D721Med (cell line): ENCODE results near the gene TARBP2.

Experiments
- DNase-seq: peaks from one replicate; pipeline ENCODE4 v3.0.0; 2011; ENCODE audit warnings: low spot score; ENCODE audit not compliant: insufficient read length
- FAIRE-seq: peaks from 2 replicates; lab custom pipeline; 2011; peaks lifted over from hg19 to GRCh38; lab: Jason Lieb, UNC
- TF ChIP-seq, protein P1 (sequence below): IDR thresholded peaks from 2 replicates; pipeline ENCODE4 v1.5.1; 2012; ENCODE audit warnings: mild to moderate bottlenecking, control low read depth; ENCODE audit not compliant: insufficient read depth; ENCODE audit errors: missing control alignments

TARBP2 gene, protein sequence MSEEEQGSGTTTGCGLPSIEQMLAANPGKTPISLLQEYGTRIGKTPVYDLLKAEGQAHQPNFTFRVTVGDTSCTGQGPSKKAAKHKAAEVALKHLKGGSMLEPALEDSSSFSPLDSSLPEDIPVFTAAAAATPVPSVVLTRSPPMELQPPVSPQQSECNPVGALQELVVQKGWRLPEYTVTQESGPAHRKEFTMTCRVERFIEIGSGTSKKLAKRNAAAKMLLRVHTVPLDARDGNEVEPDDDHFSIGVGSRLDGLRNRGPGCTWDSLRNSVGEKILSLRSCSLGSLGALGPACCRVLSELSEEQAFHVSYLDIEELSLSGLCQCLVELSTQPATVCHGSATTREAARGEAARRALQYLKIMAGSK

GRCh38 chr12:53500776-53501614 lies at the start of gene TARBP2:
TARBP2 (plus strand) TSS chr12:53501283; CDS start chr12:53501409, 126 bp downstream.
- FAIRE-seq (no peak), DNase-seq (peak; percentile 87)
- TF ChIP-seq, protein P1, sequence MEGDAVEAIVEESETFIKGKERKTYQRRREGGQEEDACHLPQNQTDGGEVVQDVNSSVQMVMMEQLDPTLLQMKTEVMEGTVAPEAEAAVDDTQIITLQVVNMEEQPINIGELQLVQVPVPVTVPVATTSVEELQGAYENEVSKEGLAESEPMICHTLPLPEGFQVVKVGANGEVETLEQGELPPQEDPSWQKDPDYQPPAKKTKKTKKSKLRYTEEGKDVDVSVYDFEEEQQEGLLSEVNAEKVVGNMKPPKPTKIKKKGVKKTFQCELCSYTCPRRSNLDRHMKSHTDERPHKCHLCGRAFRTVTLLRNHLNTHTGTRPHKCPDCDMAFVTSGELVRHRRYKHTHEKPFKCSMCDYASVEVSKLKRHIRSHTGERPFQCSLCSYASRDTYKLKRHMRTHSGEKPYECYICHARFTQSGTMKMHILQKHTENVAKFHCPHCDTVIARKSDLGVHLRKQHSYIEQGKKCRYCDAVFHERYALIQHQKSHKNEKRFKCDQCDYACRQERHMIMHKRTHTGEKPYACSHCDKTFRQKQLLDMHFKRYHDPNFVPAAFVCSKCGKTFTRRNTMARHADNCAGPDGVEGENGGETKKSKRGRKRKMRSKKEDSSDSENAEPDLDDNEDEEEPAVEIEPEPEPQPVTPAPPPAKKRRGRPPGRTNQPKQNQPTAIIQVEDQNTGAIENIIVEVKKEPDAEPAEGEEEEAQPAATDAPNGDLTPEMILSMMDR = no peak

DNA sequence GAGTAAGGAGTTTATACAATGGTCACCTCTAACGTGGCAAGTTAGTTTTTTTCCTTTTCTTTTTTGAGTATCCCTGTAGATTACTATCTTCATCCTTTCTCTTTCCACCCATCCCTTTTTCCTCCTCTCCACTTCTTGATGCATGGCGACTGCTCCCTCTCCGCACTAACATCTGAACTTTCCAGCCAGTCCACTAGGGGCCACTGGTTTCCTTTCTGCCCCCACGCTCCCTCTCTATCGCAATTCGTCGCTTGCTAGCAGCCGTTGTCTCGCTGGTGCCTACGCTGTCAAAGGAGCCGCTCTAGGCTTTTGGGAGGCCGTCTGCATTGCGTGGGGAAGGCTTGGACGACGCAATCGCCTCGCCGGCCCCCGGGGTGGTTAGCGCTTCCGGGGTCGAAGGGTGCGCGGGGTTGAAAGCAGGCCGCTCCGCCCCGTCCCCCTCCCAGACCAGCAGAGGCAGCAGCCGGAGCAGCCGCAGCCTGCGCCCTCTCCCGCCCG lies 49.4 kb upstream of the TARBP2 start, which contains the start of gene PCBP2:
Gene PCBP2, plus strand, starts transcription at position 442 of the 498 bp plus-strand sequence. CDS start 2,699 bp downstream, outside the sequence.
- TF ChIP-seq, protein P1 = peak; percentile 81
- DNase-seq = peak; percentile 79
- no peak for FAIRE-seq

DNA sequence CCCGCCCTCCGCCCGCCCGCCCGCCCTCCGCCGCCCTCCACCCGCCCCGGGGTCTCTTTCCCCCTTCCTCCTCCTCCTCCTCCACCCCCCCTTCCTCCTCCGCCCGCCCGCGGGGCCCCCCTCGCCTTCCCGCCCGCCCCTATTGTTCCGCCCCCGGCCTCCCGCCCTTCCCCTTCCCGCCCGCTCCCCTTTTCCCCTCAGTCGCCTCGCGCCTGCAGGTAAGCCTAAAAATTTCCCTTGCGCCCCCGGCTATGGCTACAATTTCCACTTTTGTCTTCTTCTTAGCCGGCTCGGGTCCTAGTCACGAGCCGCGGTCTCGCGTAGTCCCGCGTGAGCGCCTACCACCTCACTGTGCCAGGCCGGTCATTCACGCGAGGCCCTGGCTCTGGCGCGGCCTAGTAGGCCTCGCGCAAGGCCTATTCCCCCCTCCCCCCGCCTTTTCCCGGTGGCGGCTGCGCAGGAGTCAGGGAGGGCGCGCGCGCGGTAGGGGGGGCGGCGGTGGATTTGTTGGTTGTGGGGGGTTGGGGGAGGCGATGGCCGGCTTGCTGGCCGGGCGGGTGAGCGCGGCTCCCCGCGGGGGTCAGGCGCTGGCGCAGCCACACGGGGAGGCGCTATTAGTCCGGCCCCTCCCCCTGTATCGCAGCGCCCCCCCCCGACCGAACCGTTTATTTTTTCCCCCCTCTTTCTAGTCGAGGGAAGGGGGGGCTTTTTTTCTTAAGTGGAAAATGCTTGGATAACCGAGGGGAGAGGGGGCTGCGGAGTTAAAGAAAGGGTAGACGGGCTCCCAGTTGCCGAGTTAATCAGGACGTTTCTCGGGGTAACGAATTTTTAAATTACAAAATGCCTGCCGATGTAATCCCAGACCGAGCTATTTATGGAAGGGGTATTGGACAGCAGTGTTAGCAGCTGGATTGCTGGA lies 48.7 kb upstream of the TARBP2 start:
- TF ChIP-seq, protein P1 = peak; percentile 23
- DNase-seq (no peak), FAIRE-seq (no peak)

DNA sequence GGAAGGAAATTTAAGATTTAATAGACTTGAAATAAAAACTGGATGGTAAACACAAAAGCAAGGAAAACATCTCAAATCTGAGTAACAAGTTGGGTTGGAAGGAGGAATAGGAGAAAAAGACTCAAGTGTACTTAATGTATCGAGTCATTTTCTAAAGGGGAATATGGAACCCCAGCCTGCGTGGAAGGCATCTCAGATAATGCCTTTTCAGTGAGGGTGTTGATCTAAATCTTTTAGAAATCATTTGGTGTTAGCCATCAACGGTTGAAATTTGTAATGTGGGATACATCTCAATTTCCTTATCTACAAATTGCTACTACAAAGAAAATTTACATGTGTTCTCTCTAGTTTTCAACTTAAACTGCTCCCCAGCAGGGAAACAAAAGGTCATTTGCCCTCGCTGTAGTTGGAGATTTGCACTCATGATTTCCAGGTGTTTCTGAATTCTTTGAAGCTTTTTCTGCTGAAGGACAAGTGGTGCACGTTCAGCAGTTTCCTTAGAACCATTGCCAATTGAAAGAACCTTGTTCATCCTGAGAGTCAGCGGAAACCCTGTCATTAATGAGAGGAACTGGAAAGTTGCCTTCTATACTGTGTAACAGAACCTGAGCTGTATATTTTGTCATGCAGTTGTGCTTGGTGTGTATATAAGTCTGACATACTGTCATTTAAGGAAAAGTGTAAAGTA lies 47.0 kb upstream of the TARBP2 start:
- no peak for DNase-seq
- no peak for FAIRE-seq
- TF ChIP-seq, protein P1 = no peak

GRCh38 chr12:53454707-53455106 lies 46.4 kb upstream of the TARBP2 start:
- DNase-seq (peak; percentile 41), FAIRE-seq (no peak)
- TF ChIP-seq, protein P1 = no peak
